ENCODE results near the gene PSME2. TPM values are rescaled to one million over a fixed set of nuclear protein-coding genes. Genes with fewer than 3 reads are reported as not detected.
A peak's percentile ranks its signal among the peaks of the same experiment; 100 is the strongest.

Gene PSME2
- total and polyA plus RNA-seq, 5 donors, result 62.7 to 102 (median 70.1) TPM

GRCh38 chr14:24165785-24166184 lies 19.4 kb upstream of the PSME2 start:
- Histone ChIP-seq H3K27me3 (ENCODE audit: control insufficient read depth, insufficient read depth) (no peaks in the 10 kb centered on the region), H3K4me3 (ENCODE audit: low read length) (no peak overlapping the region), H3K27ac (ENCODE audit: low read length) (no peak overlapping the region), H3K9me3 (ENCODE audit: control insufficient read depth, low read length) (no peaks in the 10 kb centered on the region), H3K4me1 (ENCODE audit: control insufficient read depth, insufficient read depth, low read length) (peaks cover 3% of the 10 kb centered on the region)
- intact Hi-C loops (cut with DNase I), result no loop called here
- 93% methylated on average over 5 of the region's 5 CpGs for WGBS
- ATAC-seq, result no peak
- DNase-seq, result peak in 1 of 3 donors; percentile 16

- peak in 1 of 3 donors; percentile 52 for DNase-seq
- no peak overlapping the region for H3K4me3 ChIP-seq (ENCODE audit: low read length)
- H3K27ac ChIP-seq (ENCODE audit: low read length), result no peak overlapping the region
- whole genome bisulfite sequencing, result 93% methylated on average over 14 of the region's 14 CpGs
- no peaks in the 10 kb centered on the region for H3K9me3 ChIP-seq (ENCODE audit: control insufficient read depth, low read length)
- intact Hi-C loops (cut with DNase I), result no loop called here
- no peaks in the 10 kb centered on the region for H3K27me3 ChIP-seq (ENCODE audit: control insufficient read depth, insufficient read depth)
- no peak for ATAC-seq
- peaks cover 3% of the 10 kb centered on the region for H3K4me1 ChIP-seq (ENCODE audit: control insufficient read depth, insufficient read depth, low read length)
Measured at GRCh38 chr14:24164518-24164991, 18.1 kb upstream of the PSME2 start.

GRCh38 chr14:24162093-24162492 lies 15.7 kb upstream of the PSME2 start:
- peak overlapping the region; percentile 79 for H3K4me3 ChIP-seq (ENCODE audit: low read length)
- no peaks in the 10 kb centered on the region for H3K27me3 ChIP-seq (ENCODE audit: control insufficient read depth, insufficient read depth)
- H3K27ac ChIP-seq (ENCODE audit: low read length), result peak overlapping the region; percentile 94
- WGBS, result 33% methylated on average over 8 of the region's 8 CpGs
- peaks cover 3% of the 10 kb centered on the region for H3K4me1 ChIP-seq (ENCODE audit: control insufficient read depth, insufficient read depth, low read length)
- intact Hi-C loops (cut with DNase I), result no loop called here
- DNase-seq (peak in 1 of 3 donors; percentile 30), ATAC-seq (peak in 1 of 2 donors; percentile 23)
- no peaks in the 10 kb centered on the region for H3K9me3 ChIP-seq (ENCODE audit: control insufficient read depth, low read length)

GRCh38 chr14:24160850-24161804 lies 14.7 kb upstream of the PSME2 start, which contains the start of gene IRF9:
Gene IRF9 (plus strand): TSS chr14:24161265. CDS start chr14:24162145, 880 bp downstream.
- intact Hi-C loops (cut with DNase I), result no loop called here
- under 1% methylated on average over 12 of the region's 12 CpGs for WGBS
- Histone ChIP-seq H3K4me1 (ENCODE audit: control insufficient read depth, insufficient read depth, low read length) (peaks cover 3% of the 10 kb centered on the region), H3K9me3 (ENCODE audit: control insufficient read depth, low read length) (no peaks in the 10 kb centered on the region), H3K4me3 (ENCODE audit: low read length) (peak within 1 kb of the TSS; percentile 79), H3K27ac (ENCODE audit: low read length) (peak within 1 kb of the TSS; percentile 94), H3K27me3 (ENCODE audit: control insufficient read depth, insufficient read depth) (no peaks in the 10 kb centered on the region)
- DNase-seq (peak; percentile 96 to 99 (median 98)), ATAC-seq (peak; percentile 90 to 93)

- intact Hi-C loops (cut with DNase I), result no loop called here
- H3K27ac ChIP-seq (ENCODE audit: low read length), result peak overlapping the region; percentile 37
- WGBS, result 92% methylated on average over 4 of the region's 4 CpGs
- no peak overlapping the region for H3K4me3 ChIP-seq (ENCODE audit: low read length)
- DNase-seq (no peak), ATAC-seq (peak in 1 of 2 donors; percentile 20)
- H3K9me3 ChIP-seq (ENCODE audit: control insufficient read depth, low read length), result no peaks in the 10 kb centered on the region
- H3K27me3 ChIP-seq (ENCODE audit: control insufficient read depth, insufficient read depth), result no peaks in the 10 kb centered on the region
- H3K4me1 ChIP-seq (ENCODE audit: control insufficient read depth, insufficient read depth, low read length), result peaks cover 3% of the 10 kb centered on the region
Measured at GRCh38 chr14:24160499-24160849, 14.1 kb upstream of the PSME2 start.

GRCh38 chr14:24159777-24160498 lies 13.5 kb upstream of the PSME2 start:
- Histone ChIP-seq H3K4me1 (ENCODE audit: control insufficient read depth, insufficient read depth, low read length) (peaks cover 3% of the 10 kb centered on the region), H3K27ac (ENCODE audit: low read length) (no peak overlapping the region), H3K9me3 (ENCODE audit: control insufficient read depth, low read length) (no peaks in the 10 kb centered on the region), H3K4me3 (ENCODE audit: low read length) (no peak overlapping the region), H3K27me3 (ENCODE audit: control insufficient read depth, insufficient read depth) (no peaks in the 10 kb centered on the region)
- ATAC-seq (no peak), DNase-seq (peak in 1 of 3 donors; percentile 47)
- intact Hi-C loops (cut with DNase I), result no loop called here
- 89% methylated on average over 11 of the region's 11 CpGs for WGBS

- ATAC-seq, result no peak
Measured at GRCh38 chr14:24157331-24157730, 10.9 kb upstream of the PSME2 start.

GRCh38 chr14:24156840-24157239 lies 10.4 kb upstream of the PSME2 start:
- H3K9me3 ChIP-seq (ENCODE audit: control insufficient read depth, low read length), result no peaks in the 10 kb centered on the region
- DNase-seq (no peak), ATAC-seq (no peak)
- WGBS, result 88% methylated on average over 1 of the region's 1 CpG
- no peak overlapping the region for H3K4me3 ChIP-seq (ENCODE audit: low read length)
- H3K27me3 ChIP-seq (ENCODE audit: control insufficient read depth, insufficient read depth), result no peaks in the 10 kb centered on the region
- H3K4me1 ChIP-seq (ENCODE audit: control insufficient read depth, insufficient read depth, low read length), result no peaks in the 10 kb centered on the region
- intact Hi-C loops (cut with DNase I), result no loop called here
- H3K27ac ChIP-seq (ENCODE audit: low read length), result no peak overlapping the region

More at GRCh38 chr14:24157331-24157730, 10.9 kb upstream of the PSME2 start:
- DNase-seq, result no peak
- 89% methylated on average over 12 of the region's 12 CpGs for WGBS
- intact Hi-C loops (cut with DNase I), result no loop called here
- no peak overlapping the region for H3K27ac ChIP-seq (ENCODE audit: low read length)
- no peaks in the 10 kb centered on the region for H3K4me1 ChIP-seq (ENCODE audit: control insufficient read depth, insufficient read depth, low read length)
- no peak overlapping the region for H3K4me3 ChIP-seq (ENCODE audit: low read length)
- H3K9me3 ChIP-seq (ENCODE audit: control insufficient read depth, low read length), result no peaks in the 10 kb centered on the region
- H3K27me3 ChIP-seq (ENCODE audit: control insufficient read depth, insufficient read depth), result no peaks in the 10 kb centered on the region

- ATAC-seq (no peak), DNase-seq (no peak)
- intact Hi-C loops (cut with DNase I), result no loop called here
- Histone ChIP-seq H3K4me1 (ENCODE audit: control insufficient read depth, insufficient read depth, low read length) (no peaks in the 10 kb centered on the region), H3K27ac (ENCODE audit: low read length) (no peak overlapping the region), H3K4me3 (ENCODE audit: low read length) (no peak overlapping the region), H3K9me3 (ENCODE audit: control insufficient read depth, low read length) (no peaks in the 10 kb centered on the region), H3K27me3 (ENCODE audit: control insufficient read depth, insufficient read depth) (no peaks in the 10 kb centered on the region)
- WGBS, result 94% methylated on average over 10 of the region's 10 CpGs
Measured at GRCh38 chr14:24155100-24155499, 8.7 kb upstream of the PSME2 start.

GRCh38 chr14:24151404-24152080 lies 5.1 kb upstream of the PSME2 start:
- no peak overlapping the region for H3K27ac ChIP-seq (ENCODE audit: low read length)
- H3K9me3 ChIP-seq (ENCODE audit: control insufficient read depth, low read length), result no peaks in the 10 kb centered on the region
- WGBS, result 93% methylated on average over 16 of the region's 16 CpGs
- DNase-seq (no peak), ATAC-seq (no peak)
- intact Hi-C loops (cut with DNase I), result no loop called here
- H3K4me1 ChIP-seq (ENCODE audit: control insufficient read depth, insufficient read depth, low read length), result peaks cover 8% of the 10 kb centered on the region
- H3K4me3 ChIP-seq (ENCODE audit: low read length), result no peak overlapping the region
- no peaks in the 10 kb centered on the region for H3K27me3 ChIP-seq (ENCODE audit: control insufficient read depth, insufficient read depth)

All from right cardiac atrium (tissue), 5 donors.